Parathyroid adenoma (tissue), 2 donors: Measurements from ENCODE around the gene TADA2B.

Experiments
- H2AFZ ChIP-seq: fragments of 300-600 bp; sonication (generic); one replicate; pipeline ENCODE4 v1.7.0; 2017; ENCODE audit warnings: antibody characterized with exemption, mild to moderate bottlenecking
- H3K27ac ChIP-seq: fragments of 300-600 bp; sonication (generic); one replicate; pipeline ENCODE4 v1.7.0; 2017
- H3K27me3 ChIP-seq: fragments of 300-600 bp; sonication (generic); one replicate; pipeline ENCODE4 v1.7.0; 2017; ENCODE audit warnings: low read length; ENCODE audit not compliant: control insufficient read depth, insufficient read depth
- H3K36me3 ChIP-seq: fragments of 300-600 bp; sonication (generic); one replicate; pipeline ENCODE4 v1.7.0; 2017; ENCODE audit warnings: low read length; ENCODE audit not compliant: control insufficient read depth, insufficient read depth
- H3K4me1 ChIP-seq: fragments of 300-600 bp; sonication (generic); one replicate; pipeline ENCODE4 v1.7.0; 2017; ENCODE audit warnings: control low read depth
- H3K4me2 ChIP-seq: fragments of 300-600 bp; sonication (generic); one replicate; pipeline ENCODE4 v1.7.0; 2017; ENCODE audit warnings: low read length
- H3K4me3 ChIP-seq: fragments of 300-600 bp; sonication (generic); one replicate; pipeline ENCODE4 v1.7.0; 2017; ENCODE audit warnings: low read depth, low read length
- H3K79me2 ChIP-seq: fragments of 300-600 bp; sonication (generic); one replicate; pipeline ENCODE4 v1.7.0; 2017; ENCODE audit warnings: control low read depth
- H3K9ac ChIP-seq: fragments of 300-600 bp; sonication (generic); one replicate; pipeline ENCODE4 v1.7.0; 2017; ENCODE audit warnings: mild to moderate bottlenecking
- H3K9me3 ChIP-seq: fragments of 300-600 bp; sonication (generic); one replicate; pipeline ENCODE4 v1.7.0; 2017; ENCODE audit warnings: low read length; ENCODE audit not compliant: control insufficient read depth
- CTCF ChIP-seq: fragments of 300-600 bp; sonication (generic); IDR thresholded peaks from one replicate; pipeline ENCODE4 v1.7.0; 2017; ENCODE audit warnings: antibody characterized with exemption, mild to moderate bottlenecking
- donor health status: primary hyperparathyroidism.

The TADA2B gene

GRCh38 chr4:7045961-7046921 is 3.1 kb downstream of the TADA2B start:
- Histone ChIP-seq H3K79me2 (peaks cover 50% of the 10 kb centered on the region), H3K4me3 (no peak overlapping the region), H3K27ac (no peak overlapping the region), H2AFZ (no peak overlapping the region), H3K4me2 (peak overlapping the region; percentile 17), H3K4me1 (peaks cover 10% of the 10 kb centered on the region), H3K9ac (no peak overlapping the region), H3K9me3 (no peaks in the 10 kb centered on the region), H3K27me3 (no peaks in the 10 kb centered on the region), H3K36me3 (no peaks in the 10 kb centered on the region)
- no peak for TF ChIP-seq CTCF

GRCh38 chr4:7046971-7047370 is 3.8 kb downstream of the TADA2B start:
- peaks cover 10% of the 10 kb centered on the region for H3K4me1 ChIP-seq

GRCh38 chr4:7048642-7049041 is 5.5 kb downstream of the TADA2B start:
- TF ChIP-seq CTCF: no peak
- Histone ChIP-seq H3K4me1 (peaks cover 10% of the 10 kb centered on the region), H3K79me2 (peaks cover 50% of the 10 kb centered on the region), H3K4me2 (no peak overlapping the region), H3K27me3 (no peaks in the 10 kb centered on the region), H3K9me3 (no peaks in the 10 kb centered on the region), H2AFZ (no peak overlapping the region), H3K36me3 (no peaks in the 10 kb centered on the region), H3K4me3 (no peak overlapping the region), H3K27ac (no peak overlapping the region), H3K9ac (no peak overlapping the region)

More at GRCh38 chr4:7046971-7047370, 3.8 kb downstream of the TADA2B start:
- Histone ChIP-seq H3K36me3 (no peaks in the 10 kb centered on the region), H3K79me2 (peaks cover 50% of the 10 kb centered on the region), H2AFZ (no peak overlapping the region), H3K4me3 (no peak overlapping the region), H3K9ac (no peak overlapping the region), H3K27ac (no peak overlapping the region), H3K27me3 (no peaks in the 10 kb centered on the region), H3K9me3 (no peaks in the 10 kb centered on the region), H3K4me2 (no peak overlapping the region)
- TF ChIP-seq CTCF: no peak

GRCh38 chr4:7049295-7049694 is 6.1 kb downstream of the TADA2B start:
- TF ChIP-seq CTCF: no peak
- no peak overlapping the region for H3K27ac ChIP-seq
- H3K4me2 ChIP-seq: no peak overlapping the region
- no peak overlapping the region for H3K9ac ChIP-seq
- H3K79me2 ChIP-seq: peaks cover 45% of the 10 kb centered on the region
- H3K27me3 ChIP-seq: no peaks in the 10 kb centered on the region
- no peaks in the 10 kb centered on the region for H3K9me3 ChIP-seq
- no peak overlapping the region for H3K4me3 ChIP-seq
- H3K4me1 ChIP-seq: peaks cover 10% of the 10 kb centered on the region
- H2AFZ ChIP-seq: no peak overlapping the region
- no peaks in the 10 kb centered on the region for H3K36me3 ChIP-seq

GRCh38 chr4:7049739-7050138 is 6.6 kb downstream of the TADA2B start:
- Histone ChIP-seq H3K4me2 (no peak overlapping the region), H3K9me3 (no peaks in the 10 kb centered on the region), H3K27ac (no peak overlapping the region), H2AFZ (no peak overlapping the region), H3K79me2 (peaks cover 40% of the 10 kb centered on the region), H3K36me3 (no peaks in the 10 kb centered on the region), H3K4me3 (no peak overlapping the region), H3K9ac (no peak overlapping the region), H3K4me1 (peaks cover 10% of the 10 kb centered on the region), H3K27me3 (no peaks in the 10 kb centered on the region)
- TF ChIP-seq CTCF: no peak
